Measurements from ENCODE around the gene MFSD1.

MFSD1 gene

GRCh38 chr3:158782283-158782989 lies 19.4 kb upstream of the MFSD1 start:
- no peaks in the 10 kb centered on the region for H3F3A ChIP-seq (ENCODE audit: insufficient read depth, low read length)
- H3K36me3 ChIP-seq (ENCODE audit: insufficient read depth, low read length): no peaks in the 10 kb centered on the region
- H3K4me1 ChIP-seq (ENCODE audit: insufficient read depth, low read length, severe bottlenecking): no peaks in the 10 kb centered on the region
- no peak overlapping the region for H3K4me2 ChIP-seq (ENCODE audit: low read length)
- no peak overlapping the region for H3K4me3 ChIP-seq (ENCODE audit: low read depth, low read length, poor library complexity, severe bottlenecking)
- H3K27ac ChIP-seq (ENCODE audit: low read depth, low read length, poor library complexity, severe bottlenecking): no peak overlapping the region
- H3K9ac ChIP-seq (ENCODE audit: low read length): no peak overlapping the region
- H3K9me3 ChIP-seq (ENCODE audit: low read length): no peaks in the 10 kb centered on the region
- no peaks in the 10 kb centered on the region for H4K20me1 ChIP-seq (ENCODE audit: insufficient read depth, low read length)
- no peaks in the 10 kb centered on the region for H3K9me2 ChIP-seq (ENCODE audit: low read depth, low read length)
- no peaks in the 10 kb centered on the region for H3K27me3 ChIP-seq (ENCODE audit: insufficient read depth, low read length)
- H2AFZ ChIP-seq (ENCODE audit: low read length): no peak overlapping the region
- H3K79me2 ChIP-seq (ENCODE audit: insufficient read depth, low read length): no peaks in the 10 kb centered on the region
- no peak for TF ChIP-seq CTCF (IDR thresholded peaks at IDR 0.05; ENCODE audit: low read length)
- no peak for TF ChIP-seq EZH2 (IDR thresholded peaks at IDR 0.05; ENCODE audit: borderline replicate concordance, low read length)

- no peak overlapping the region for H3K27ac ChIP-seq (ENCODE audit: low read depth, low read length, poor library complexity, severe bottlenecking)
- no peak overlapping the region for H2AFZ ChIP-seq (ENCODE audit: low read length)
- H4K20me1 ChIP-seq (ENCODE audit: insufficient read depth, low read length): no peaks in the 10 kb centered on the region
- no peaks in the 10 kb centered on the region for H3K27me3 ChIP-seq (ENCODE audit: insufficient read depth, low read length)
- H3K9me2 ChIP-seq (ENCODE audit: low read depth, low read length): no peaks in the 10 kb centered on the region
- no peaks in the 10 kb centered on the region for H3K9me3 ChIP-seq (ENCODE audit: low read length)
- H3K79me2 ChIP-seq (ENCODE audit: insufficient read depth, low read length): no peaks in the 10 kb centered on the region
- no peak overlapping the region for H3K4me3 ChIP-seq (ENCODE audit: low read depth, low read length, poor library complexity, severe bottlenecking)
- no peak overlapping the region for H3K4me2 ChIP-seq (ENCODE audit: low read length)
- H3K36me3 ChIP-seq (ENCODE audit: insufficient read depth, low read length): no peaks in the 10 kb centered on the region
- H3K4me1 ChIP-seq (ENCODE audit: insufficient read depth, low read length, severe bottlenecking): no peaks in the 10 kb centered on the region
- no peak overlapping the region for H3K9ac ChIP-seq (ENCODE audit: low read length)
- no peaks in the 10 kb centered on the region for H3F3A ChIP-seq (ENCODE audit: insufficient read depth, low read length)
- TF ChIP-seq EZH2 (IDR thresholded peaks at IDR 0.05; ENCODE audit: borderline replicate concordance, low read length) (no peak), CTCF (IDR thresholded peaks at IDR 0.05; ENCODE audit: low read length) (no peak)
Observed at GRCh38 chr3:158783051-158783450, 18.8 kb upstream of the MFSD1 start.

- Histone ChIP-seq H4K20me1 (ENCODE audit: insufficient read depth, low read length) (no peaks in the 10 kb centered on the region), H3K27me3 (ENCODE audit: insufficient read depth, low read length) (no peaks in the 10 kb centered on the region), H3K4me1 (ENCODE audit: insufficient read depth, low read length, severe bottlenecking) (peaks cover 5% of the 10 kb centered on the region)
Observed at GRCh38 chr3:158785972-158786371, 15.9 kb upstream of the MFSD1 start.

More at GRCh38 chr3:158785972-158786371, 15.9 kb upstream of the MFSD1 start:
- no peak for TF ChIP-seq EZH2 (IDR thresholded peaks at IDR 0.05; ENCODE audit: borderline replicate concordance, low read length)
- no peak for TF ChIP-seq CTCF (IDR thresholded peaks at IDR 0.05; ENCODE audit: low read length)
- H3K27ac ChIP-seq (ENCODE audit: low read depth, low read length, poor library complexity, severe bottlenecking): no peak overlapping the region
- no peaks in the 10 kb centered on the region for H3K9me3 ChIP-seq (ENCODE audit: low read length)
- no peaks in the 10 kb centered on the region for H3F3A ChIP-seq (ENCODE audit: insufficient read depth, low read length)
- no peaks in the 10 kb centered on the region for H3K9me2 ChIP-seq (ENCODE audit: low read depth, low read length)
- no peak overlapping the region for H3K9ac ChIP-seq (ENCODE audit: low read length)
- H3K36me3 ChIP-seq (ENCODE audit: insufficient read depth, low read length): no peaks in the 10 kb centered on the region
- H2AFZ ChIP-seq (ENCODE audit: low read length): no peak overlapping the region
- no peak overlapping the region for H3K4me3 ChIP-seq (ENCODE audit: low read depth, low read length, poor library complexity, severe bottlenecking)
- H3K79me2 ChIP-seq (ENCODE audit: insufficient read depth, low read length): no peaks in the 10 kb centered on the region
- no peak overlapping the region for H3K4me2 ChIP-seq (ENCODE audit: low read length)

Measured in OCI-LY1 (cell line).